ENCODE data around the gene RIPOR3.

The RIPOR3 gene, protein sequence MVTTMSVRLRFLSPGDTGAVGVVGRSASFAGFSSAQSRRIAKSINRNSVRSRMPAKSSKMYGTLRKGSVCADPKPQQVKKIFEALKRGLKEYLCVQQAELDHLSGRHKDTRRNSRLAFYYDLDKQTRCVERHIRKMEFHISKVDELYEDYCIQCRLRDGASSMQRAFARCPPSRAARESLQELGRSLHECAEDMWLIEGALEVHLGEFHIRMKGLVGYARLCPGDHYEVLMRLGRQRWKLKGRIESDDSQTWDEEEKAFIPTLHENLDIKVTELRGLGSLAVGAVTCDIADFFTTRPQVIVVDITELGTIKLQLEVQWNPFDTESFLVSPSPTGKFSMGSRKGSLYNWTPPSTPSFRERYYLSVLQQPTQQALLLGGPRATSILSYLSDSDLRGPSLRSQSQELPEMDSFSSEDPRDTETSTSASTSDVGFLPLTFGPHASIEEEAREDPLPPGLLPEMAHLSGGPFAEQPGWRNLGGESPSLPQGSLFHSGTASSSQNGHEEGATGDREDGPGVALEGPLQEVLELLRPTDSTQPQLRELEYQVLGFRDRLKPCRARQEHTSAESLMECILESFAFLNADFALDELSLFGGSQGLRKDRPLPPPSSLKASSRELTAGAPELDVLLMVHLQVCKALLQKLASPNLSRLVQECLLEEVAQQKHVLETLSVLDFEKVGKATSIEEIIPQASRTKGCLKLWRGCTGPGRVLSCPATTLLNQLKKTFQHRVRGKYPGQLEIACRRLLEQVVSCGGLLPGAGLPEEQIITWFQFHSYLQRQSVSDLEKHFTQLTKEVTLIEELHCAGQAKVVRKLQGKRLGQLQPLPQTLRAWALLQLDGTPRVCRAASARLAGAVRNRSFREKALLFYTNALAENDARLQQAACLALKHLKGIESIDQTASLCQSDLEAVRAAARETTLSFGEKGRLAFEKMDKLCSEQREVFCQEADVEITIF

DNA sequence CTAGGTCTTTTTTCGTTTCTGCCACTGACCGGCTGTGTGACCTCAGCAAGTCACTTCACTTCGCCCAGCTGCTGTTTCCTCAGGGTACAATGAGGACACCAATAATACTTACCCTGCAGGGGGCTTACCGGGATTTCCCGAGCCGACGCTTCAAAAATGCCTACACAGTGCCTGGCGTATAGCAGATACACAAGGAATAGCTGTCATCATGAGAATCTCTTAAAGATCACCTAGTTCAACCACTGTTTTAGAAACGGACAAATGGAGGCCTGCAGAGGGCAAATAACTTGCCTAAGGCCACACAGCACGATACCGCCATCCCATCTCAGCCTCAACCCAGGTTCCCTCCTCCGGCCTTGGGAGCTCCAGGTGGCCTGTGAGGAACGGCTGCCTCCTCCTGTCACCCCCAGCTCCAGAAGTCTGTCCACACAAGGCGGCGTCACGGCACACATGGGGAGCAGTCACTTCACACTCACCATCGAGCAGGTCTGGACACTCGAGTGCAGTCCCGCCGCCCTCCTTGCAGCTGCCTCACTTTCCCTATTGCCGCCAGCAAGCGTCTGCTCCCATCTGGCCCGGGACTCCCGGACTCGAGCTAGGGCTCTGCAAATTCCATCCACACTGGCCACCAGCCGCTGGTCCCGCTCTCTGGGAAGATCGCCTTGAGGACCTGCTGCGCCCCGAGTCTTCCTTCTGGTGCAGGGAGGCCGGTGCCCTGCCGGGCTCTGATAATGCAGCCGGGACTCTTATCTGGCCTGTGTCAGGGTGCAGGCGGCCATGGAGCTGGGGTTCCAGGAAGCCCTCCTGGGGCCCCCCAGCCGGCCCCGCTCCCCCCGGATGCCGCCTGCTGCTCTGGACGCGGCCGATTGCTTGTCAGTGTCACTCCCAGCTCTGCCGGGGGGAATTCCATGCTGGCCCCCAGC, at the start of gene RIPOR3:
TSS of gene RIPOR3 (minus strand) at position 893 of the 923 bp plus-strand sequence. CDS start at position 479, 414 bp downstream.
- DNase-seq, result no peak

DNA sequence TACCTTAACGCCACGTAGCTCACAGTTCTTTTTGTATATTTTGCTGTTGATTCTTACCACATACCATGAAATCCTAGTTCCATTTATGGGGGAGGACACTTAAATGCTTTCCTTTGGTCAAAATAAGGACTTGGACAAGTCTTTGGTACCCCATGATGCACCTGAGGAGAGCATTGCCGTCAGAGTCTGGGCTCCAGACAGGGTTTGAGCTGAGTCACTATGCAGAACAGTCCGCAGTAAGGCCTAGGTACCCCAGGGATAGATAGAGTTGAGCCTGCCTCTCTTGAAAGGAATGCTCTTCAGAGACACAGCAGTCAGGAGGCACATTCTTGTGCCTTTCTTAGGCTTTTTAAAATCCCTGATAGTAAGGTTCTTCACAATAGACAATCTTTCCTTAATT, 46.0 kb upstream of the RIPOR3 start:
- no peak for DNase-seq

DNA sequence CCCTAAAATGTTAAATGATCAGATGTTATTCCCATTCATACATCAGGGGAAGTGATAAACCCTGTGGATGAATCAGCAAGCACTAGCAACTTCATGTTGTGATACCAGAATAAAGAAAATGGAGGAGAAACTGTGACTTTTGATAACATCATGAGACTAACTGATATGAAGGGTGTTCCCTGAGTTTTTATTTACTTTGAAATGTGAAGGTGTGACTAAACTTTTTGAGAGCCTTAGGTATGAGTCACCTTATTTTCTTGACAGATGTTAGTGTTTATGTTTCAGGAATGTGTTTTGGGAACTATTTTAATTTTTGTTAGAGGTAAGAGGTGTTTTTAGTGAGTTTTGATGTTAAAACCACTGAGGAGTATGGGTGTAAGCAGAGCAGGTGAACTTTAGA, 44.5 kb upstream of the RIPOR3 start:
- no peak for DNase-seq

DNA sequence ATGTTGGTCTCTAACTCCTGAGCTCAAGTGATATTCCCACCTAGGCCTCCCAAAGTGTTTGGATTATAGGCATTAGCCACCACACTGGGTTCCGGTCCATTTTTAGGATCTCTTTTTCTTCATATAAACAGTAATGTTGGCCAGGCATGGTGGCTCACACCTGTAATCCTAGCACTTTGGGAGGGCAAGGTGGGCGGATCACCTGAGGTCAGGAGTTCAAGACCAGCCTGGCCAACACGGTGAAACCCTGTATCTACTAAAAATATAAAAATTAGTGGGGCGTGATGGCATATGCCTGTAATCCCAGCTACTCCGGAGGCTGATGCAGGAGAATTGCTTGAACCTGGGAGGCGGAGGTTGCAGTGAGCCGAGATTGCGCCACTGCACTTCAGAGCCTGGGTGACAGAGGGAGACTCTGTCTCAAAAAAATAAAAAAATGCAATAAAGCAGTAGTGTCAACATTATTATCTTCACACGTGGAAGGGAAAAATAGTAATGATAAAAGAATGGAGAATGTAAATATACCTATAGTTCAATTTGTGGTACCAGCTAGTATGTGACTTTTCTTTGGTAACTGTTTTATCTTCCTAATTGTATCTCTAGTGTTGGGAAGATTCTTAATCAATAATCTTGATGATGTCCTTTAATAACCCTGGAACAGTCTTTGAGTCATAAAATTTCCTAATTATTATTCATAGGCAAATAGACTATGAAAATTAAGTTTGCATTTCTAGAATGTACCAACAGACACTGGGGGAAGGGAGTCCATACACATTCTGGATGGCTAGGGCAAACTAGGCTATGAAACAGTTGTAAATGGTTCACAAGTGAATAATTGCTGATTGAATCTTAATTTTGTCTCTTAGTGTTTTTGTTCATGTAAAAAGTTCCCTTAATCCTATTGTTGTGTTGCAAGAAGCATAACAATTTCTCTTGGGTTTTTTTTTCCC, 43.7 kb upstream of the RIPOR3 start:
- DNase-seq, result no peak

DNA sequence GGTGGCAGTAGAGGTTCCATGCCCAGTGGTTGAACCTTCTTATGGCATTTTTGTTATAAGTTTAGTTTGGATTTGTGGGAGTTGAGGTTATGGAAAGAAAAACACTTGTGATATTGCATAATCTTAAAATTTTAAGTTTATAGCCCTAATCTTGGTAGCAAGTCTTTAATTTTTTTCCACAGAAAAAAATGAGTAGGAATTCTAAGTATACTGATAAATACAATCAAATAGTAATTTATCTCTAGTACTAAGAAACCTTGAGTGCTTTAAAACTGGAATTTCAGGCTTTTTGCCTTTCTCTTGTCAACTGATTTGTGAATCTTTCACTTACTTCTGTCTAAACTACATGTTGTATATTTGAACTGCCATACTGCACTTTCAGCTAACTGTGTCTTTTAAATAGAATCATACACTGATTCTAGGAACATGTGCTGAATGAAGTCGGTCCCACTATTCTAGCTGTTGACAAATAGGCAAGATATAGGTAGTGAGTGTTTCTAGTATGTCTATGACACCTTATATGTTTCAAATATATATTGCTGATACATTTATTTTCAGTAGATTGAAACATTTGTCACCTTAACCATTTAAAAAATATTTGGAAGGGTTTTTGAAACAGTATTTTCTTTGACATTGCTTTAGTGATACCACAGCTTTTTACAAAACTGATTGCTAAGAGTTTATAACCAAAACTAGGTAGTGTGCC, 42.5 kb upstream of the RIPOR3 start:
- no peak for DNase-seq

DNA sequence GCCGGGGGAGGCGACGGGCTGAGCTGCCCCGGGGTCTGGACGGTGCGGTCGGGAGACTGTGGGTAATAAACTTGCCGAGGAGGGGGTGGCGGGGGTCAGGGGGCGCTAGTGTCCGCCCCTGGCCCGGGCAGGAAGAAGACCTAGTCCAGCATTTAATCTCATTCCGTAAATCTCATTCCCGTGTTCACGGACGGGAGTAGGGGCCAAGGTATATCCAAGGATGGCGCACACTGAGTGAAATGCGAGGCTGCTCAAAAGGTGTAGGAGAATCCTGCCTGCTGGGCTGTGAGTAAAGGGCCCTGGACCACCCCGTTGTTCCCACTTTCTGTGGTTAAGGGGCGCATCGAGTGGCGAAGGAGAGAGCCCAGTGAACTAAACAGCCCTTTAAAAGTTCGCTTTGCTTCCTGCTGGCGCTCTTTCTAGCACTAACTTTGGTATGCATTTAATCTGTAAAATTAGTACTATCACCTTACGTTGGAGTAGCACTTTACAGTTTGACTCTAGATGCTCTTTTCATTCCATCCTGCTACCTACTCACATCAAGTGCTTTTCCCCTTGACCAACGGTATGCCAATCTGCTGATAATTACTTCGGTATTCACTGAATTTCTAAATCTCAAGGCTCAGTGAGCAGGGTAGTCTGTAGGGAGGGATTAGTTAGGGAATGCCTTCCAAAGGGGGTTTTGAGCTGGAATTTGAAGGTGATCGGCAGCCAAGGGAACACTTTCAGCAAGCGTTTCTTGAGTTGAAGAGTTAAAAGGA, 40.8 kb upstream of the RIPOR3 start:
- DNase-seq, result no peak

DNA sequence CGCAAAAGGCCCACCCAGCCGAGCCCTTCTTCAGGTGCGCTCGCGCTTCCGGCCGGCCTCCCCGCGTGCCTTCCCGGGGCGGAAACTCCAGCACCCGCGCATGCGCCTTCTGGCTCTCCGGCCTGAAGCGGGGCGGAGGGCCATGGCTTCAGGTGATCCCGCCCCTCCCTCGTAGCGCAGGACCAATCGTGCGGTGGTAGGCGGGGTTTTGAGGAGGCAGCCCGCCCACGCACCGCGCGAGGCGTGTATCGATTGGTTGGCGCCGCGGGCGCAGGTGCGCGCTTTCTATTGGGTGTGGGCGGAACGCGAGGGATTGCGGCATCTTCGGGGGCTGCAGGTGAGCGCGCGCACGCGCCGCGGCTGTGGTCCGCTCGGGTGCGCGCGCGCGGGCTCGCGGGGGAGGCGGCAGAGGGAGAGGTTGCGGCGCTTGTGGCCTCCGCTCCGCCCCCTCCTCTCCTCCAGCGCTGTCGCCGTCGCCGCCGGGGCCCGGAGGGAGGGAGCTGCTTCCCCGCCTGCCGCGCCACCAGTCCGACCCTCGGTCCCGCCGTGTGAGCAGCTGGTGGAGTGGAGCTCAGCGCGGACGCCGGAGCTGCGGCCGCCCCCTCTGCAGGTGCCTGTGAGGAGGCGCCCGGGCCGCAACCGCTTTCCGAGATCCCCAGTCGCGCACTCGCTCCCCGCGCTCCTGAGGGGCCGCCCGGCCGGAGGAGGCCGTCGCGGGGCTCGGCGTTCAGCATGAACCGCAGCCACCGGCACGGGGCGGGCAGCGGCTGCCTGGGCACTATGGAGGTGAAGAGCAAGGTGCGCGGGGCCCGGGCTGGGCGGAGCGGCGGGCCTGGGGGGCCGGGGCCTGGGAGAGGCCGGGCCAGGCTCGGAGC, 40.0 kb upstream of the RIPOR3 start, which contains the start of gene PARD6B:
TSS of gene PARD6B (plus strand) at position 526 of the 875 bp plus-strand sequence. CDS start at position 733, 207 bp downstream.
- peak; percentile 99 for DNase-seq

DNA sequence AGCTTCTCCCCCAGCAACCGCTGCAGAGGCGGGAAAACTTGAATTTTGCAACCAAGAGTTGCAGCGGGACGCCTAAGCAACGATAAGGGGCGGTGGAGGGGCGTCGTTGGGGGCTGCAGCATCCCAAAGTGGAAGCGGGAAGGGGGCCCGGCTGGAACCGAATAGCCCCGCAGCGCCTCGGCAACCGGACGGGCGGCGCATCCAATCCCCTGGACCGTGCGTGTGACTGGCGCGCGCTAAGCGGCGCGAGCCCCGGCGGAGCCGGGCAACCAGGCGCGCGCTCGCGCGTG, 39.4 kb upstream of the RIPOR3 start:
- no peak for DNase-seq

DNA sequence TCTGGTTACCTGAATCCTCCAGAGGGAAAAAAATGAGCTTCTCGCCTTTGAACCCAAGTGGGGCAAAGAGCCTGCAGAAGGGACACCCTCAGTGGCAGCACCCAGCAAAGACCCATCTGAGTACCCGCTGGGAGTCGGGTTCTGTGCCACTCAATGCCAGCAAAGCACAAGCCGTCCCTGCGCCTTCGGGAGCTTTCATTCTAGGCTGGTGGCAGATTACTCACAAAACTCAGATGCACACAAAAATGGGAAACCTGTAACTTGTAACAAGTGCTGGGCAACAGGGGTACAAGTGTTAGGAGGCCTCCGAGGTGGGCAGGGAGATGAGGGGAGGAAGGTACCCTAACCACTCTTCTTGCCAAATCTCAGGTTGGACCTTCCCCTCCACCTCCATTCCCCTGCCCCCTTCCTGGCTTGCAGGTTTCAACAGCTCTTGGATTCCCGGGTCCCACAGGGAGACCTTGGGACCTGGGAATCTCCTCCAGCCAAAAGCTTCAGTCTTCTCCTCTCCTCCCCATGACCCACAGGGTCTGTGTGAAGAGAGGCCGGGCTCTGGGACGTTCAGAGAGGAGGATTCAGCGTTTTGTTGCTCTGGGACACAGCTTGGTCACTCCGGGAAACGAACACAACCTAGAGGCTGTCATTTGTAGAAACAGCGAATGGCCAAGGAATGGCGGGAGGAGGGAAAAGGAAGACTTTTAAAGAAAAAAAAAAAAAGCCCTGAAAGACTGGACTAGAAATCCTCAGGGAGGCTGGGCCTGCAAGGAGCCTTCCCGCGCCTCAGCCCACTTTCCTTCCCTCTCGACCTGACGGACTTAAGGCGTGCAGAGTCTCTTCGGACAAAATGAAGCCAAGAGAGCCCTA, 38.8 kb upstream of the RIPOR3 start:
- DNase-seq, result no peak

DNA sequence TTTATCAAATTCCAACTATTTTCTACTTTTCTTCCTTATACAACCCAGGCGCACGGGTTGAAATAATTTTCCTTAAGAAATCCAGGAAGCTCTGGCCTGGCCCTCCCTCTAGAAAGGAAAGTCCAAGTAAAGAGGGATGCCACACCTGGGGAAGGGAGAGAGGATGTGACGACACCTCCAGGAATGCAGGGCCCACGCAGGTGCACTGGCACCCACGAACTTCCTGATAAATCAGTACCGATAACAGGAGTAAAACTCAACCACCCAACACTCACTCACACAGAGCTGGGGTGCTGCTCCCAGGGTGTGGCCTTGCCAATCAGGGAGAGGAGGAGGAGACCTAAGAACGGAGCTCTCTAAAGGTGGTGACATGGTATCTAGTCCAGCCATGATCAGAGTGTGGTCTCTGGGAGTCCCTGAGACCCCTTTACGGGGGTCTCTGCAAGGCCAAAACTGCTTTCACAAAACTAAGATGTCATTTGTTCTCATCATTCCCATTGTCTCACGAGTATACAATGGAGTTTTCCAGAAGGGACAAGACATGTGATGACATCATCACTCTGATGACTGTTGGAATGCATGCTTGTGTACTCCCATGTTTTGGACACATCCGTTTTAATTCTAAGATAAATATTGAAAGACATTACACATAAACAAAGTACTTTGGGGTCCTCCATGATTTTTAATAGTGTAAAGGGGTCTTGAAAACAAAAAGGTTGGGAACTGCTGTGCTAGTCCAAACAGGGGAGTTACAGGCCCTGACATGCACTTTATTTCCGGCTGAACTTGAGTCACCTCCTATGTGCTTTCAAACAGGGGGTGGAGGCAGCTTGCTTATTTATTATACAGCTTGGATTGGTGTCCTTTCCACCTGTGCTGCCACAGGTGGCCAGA, 37.9 kb upstream of the RIPOR3 start:
- no peak for DNase-seq

DNA sequence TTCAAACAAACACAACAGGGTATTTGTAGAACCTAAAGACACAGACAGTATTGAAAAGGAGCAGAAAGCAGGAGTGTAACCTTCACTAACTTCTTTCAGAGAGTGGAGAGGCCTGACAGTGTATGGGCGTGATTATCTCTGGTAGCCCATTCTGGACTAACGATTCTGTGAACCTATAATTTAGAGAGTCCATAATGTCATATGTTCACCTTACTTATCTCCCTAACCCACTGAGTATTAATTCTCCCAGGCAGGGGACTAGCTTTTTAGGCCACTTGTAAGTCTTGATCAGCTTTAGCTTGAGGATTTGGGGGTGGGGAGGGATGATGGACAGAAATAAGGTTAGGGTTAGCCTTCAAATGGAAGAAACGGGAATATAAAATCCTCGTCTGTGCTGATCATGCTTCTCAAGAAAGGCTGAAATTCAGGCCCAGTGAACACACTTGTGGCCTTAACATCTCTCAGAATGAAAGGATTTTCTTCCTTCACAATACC, 37.2 kb upstream of the RIPOR3 start:
- DNase-seq, result no peak

DNA sequence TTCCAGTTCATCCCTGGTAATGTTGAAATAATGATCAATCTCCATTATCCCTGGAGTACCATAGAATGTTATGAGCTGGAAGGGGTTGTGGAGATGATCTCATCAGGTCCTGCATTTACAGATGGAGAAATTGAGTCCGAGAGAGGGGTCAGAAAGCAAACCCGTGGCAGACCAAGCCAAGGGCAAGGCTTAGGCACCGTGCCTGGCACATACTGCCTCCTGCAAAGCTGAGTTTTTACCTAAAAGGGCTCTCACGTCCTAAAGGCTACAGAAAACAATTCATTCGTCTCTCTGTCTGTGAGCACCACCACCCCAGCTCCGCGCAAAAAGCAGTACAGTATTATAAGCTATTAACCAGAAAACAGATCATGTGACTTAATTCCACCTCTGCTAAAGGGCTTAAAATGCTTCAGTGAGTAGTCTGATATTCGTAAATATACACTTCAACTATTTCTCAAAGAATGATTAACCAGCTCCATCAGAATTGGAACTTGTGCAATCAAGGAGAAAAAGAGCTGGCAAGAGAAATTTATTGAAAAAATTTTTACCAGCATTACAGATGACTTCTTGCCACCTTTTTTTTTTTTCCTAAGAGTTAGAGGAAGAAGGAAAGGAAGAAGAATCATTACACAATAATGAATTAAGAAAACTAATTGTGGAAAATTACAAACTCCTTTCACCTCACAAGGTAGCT, 36.6 kb upstream of the RIPOR3 start:
- DNase-seq, result no peak

DNA sequence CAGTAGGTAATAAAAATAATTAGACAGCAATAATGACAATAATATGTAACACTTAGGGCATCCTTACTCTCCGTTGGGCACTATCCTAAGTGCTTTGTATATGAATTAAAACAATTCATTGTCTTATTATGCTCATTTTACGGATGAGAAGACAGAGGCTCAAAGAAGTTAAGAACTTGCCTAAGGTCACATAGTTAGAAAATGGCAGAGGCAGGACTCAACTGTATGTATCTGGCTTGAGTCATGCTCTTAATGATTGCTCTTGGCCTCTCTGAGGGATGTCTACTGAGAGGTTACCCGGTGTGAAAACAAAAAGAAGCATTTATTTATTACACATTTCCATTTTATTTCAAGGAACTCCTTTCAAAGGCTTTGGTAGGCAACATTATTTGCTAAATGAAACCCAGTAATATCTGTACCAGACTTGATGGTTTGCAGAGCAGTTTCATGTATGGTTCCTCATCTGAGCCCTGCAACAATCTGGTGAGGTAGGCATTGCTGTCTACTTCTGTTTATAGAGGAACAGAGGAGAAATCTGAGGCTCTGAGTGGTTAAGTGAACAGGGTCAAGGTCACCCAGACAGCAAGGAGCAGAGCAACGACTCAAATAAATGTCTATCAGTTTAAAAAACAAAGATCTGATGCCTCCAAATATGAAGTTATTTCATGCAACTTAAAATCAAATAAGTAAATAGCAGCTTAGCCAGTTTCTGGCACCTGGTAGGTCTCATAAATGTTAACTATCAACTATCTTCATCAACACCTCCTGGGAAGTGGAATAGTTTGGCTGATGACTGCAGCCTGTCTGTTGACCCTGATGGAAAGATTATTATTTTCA, 35.8 kb upstream of the RIPOR3 start:
- no peak for DNase-seq

DNA sequence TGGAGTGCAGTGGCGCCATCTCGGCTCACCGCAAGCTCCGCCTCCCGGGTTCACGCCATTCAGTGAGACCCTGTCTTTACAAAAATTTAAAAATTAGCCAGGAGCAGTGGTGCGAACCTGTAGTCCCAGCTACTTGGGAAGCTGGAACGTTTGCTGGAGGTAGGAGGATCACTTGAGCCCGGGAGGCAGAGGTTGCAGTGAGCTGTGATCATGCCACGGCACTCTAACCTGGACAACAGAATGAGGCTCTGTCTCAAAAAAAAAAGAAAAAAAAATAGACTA, 34.3 kb upstream of the RIPOR3 start:
- no peak for DNase-seq
